LHCN-M2 (cell line): ENCODE measurements around the gene GRAMD1C. TPM values are rescaled to one million over a fixed set of nuclear protein-coding genes. Genes with fewer than 3 reads are reported as not detected.
"Not testable (repeated sequence)": the region's sequence is repeated elsewhere in the genome, so short reads cannot be mapped to it uniquely, and the experiment has no call there.

Source experiments
- DNase-seq: peaks from one replicate; pipeline ENCODE4 v3.0.0-alpha.2; 2012; ENCODE audit warnings: low read depth
- total RNA-seq: library from RNA; depleted of rRNA; stranded (reverse); fragments of >200 nt; gene quantifications from 2 replicates; pipeline ENCODE4 v1.2.3, GENCODE V29; 2014

The GRAMD1C gene
- total RNA-seq, 1 experiment from 2014 or later = 2.2 TPM

DNA sequence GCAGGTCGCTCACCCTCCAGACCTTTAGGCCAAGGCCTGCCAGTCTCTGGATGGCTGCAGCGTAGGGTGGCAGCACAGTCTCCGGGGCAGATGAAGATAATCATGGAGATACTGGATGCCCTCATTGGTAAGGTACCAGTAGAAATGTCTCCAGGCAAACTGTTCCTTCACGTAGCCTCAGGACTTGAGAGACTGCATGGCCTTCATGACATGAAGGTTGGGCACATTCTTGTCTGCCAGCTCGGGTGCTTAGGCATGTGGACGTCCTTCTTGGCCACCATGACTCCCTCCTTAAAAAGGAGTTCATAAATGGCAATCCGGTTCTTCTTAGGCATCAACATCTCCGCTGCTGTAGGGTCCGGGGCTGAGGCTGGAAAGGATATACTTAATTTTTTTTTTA lies 11.8 kb downstream of the GRAMD1C start:
- not testable (repeated sequence) for DNase-seq

DNA sequence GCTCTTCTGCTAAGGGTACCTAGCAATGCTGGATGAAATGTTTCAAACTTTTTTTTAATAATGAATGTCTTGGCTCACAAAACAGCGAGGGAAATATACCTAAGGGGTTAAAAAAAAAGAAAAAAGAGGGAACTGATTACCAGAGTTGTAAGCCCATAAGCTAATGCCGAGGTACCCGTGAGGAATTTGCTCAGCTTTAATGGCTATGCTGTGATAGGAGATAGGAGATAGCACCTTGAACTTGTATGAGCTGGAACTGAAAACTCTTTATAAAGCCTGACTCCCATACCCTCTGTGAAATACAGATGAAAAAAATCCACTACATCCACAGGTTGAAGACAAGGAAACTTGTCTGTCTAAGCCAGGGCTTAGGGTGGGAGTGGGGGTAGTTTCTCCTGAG lies 13.9 kb downstream of the GRAMD1C start:
- DNase-seq = no peak

DNA sequence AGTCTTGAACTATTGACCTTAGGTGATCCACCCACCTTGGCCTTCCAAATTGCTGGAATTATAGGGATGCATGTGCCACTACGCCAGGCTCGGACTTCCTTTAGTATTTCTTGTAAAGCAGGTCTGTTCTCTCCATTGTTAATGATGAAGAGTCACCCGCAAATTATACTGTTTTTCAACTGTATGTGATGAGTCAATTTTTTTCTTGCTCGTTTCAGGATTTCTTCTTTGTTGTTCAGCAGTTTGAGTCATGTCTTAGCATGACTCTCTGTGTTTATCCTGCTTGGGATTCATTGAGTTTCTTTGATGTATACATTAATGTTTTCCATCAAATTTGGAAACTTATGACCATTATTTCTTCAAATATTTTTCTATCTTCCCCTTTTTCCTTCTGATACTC lies 28.9 kb downstream of the GRAMD1C start:
- peak; percentile 40 for DNase-seq

DNA sequence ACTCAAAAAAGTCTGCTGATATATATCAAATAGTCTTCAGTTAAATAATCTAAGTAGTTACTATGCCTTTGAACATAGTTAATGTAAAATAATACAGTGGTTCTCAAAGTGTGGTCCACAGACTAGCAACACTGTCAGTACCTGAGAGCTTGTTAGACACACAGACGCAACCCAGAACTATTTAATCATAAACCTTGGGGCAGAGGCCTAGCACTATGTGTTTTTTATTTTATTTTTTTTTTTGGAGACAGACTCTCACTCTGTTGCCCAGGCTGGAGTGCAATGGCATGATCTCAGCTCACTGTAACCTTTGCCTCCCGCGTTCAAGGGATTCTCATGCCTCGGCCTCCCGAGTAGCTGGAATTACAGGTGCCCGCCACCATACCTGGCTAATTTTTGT lies 34.7 kb downstream of the GRAMD1C start:
- DNase-seq = no peak

DNA sequence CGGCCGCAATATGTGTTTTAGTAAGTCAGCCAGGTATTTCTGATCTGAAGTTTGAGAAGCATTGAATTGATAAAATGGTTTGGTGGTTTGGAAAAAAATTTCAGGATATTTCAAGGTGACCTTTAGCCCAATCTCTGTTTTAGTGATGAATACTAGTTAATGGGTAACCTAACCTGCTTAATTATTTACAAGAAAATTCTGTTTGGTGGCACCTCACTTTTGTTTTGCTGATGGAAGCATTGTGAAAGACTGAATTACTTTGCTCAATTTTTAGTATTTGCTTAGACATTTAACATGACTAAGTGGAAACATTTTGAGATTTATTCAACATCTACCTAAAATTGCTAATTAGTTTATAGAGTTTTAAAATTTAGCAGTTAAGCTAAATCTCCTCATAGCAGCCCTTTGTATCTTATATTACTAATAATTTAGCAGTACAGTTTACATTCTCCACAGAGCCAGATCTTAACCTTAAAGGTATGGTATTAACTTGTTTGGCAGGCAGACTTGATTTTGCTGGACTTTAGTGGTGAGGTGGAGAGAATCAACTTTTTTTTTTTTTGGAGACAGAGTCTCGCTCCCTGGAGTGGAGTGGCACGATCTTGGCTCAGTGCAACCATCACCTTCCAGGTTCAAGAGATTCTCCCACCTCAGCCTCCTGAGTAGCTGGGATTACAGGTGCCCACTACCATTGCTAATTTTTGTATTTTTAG lies 35.4 kb downstream of the GRAMD1C start:
- DNase-seq = no peak

DNA sequence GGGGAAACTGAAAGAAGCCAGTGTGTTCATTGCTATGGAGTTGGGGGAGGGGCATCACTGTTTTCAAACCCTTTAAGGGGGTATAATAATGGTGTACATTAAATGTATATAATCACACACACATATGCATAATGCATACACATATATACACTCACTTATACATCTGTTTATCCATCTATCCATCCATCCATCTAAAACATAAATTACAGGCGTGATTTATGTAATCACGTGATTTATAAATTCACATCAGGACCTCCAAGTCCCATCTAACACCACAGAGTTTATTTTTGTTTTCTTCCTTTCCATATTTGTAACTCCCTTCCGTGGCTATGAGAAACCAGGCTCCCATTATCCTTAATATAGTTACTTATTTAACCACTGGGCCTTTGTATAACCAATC lies 39.8 kb downstream of the GRAMD1C start:
- DNase-seq = no peak

DNA sequence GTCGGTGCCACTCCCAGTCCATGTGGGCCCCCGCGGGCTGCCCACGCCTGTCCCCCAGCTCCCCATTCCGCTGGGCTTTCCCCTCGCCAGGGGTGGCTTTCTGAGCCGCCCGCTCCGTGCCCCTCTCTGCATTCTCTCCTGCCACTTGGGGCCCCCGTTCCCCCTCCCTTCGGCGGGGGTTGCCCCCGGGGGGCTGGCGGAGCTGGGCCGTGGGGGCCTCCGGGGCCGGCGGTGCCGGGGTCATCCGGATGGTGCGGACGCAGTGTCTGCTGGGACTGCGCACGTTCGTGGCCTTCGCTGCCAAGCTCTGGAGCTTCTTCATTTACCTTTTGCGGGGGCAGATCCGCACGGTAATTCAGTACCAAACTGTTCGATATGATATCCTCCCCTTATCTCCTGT lies 46.5 kb downstream of the GRAMD1C start:
- no peak for DNase-seq

DNA sequence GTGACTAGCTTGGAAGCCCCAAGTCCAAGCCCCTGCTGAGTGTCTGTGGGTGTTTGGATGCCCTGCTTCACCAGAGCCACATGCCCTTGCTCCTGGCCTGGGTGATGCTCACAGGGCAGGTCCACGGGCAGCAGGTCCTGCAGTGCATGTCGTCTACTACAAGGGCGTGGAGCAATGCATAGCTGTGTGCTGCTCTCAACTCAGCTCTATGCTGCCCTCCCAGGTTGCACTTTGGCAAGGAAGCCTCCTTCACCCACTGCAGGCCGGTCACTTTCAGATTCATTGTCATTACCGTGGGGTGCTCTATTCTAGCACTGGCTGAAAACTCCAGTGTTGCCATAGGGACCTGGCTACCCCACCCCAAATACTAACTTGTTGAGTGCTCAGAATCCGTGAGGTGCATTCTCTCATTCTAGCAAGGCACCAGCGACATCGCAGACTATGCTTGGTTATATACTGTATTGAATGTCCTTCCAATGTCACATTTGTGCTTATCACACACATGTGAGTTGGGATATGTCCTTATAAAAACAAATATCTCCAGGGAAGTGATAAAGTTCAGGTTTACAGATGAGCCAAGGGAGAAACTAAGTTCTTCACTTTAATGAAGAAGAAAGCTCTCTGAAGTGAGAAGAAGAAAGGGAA lies 51.8 kb downstream of the GRAMD1C start:
- DNase-seq = no peak

DNA sequence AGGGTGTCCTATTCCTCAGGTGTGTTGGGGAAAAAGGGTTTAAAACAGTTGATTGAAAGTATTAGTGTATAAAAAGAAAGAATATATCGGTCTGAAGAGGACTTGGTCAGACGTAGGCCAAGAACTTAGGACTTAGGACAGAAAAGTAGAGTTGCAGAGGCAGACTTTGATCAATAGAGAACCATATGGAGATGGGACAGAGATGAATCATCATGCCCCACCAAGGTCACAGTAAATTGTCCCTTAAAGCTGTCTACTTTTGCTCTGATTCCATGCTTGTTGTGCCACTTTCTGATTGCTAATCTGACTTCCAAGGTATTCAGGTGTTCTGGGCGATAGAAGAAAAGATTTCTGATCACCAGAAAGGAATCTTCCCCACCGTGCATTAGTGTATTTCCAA lies 56.3 kb downstream of the GRAMD1C start:
- DNase-seq = no peak

DNA sequence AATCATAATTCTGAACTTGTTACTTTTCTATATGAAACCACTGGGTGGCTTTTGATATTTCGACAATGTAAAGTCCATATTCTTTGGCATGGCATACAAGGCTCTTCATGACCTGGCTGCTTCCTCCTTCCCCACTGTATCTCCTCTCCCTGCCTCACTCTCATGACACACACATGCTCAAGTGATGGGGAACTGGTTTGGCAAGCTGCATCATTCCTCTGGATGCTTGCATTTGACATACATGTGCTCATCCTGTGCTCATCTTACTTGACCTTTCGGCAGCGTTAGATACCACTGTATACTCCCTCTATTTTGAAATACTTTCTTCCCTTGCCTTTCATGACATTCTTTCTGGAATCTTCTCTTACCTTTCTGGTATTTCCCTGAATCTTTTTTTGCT lies 57.4 kb downstream of the GRAMD1C start:
- DNase-seq = no peak

DNA sequence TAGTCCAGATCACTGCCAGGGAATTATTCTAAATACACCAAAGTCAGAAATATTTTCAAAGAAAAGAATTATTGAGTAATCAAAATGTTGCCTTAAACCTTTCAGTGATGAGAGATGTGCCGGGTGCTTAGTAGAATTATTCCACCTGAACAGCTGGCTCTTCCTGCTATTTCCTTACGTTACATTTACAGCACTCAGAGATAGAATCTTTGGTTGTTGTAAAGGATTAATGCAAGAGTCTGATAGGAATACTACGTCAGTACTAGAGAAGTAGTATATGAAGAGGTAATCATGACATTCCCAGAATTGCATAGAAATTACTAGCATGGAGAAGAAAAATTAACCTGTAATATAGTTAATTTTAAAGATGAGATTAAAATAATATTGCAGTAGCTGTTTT lies 58.3 kb downstream of the GRAMD1C start:
- no peak for DNase-seq

DNA sequence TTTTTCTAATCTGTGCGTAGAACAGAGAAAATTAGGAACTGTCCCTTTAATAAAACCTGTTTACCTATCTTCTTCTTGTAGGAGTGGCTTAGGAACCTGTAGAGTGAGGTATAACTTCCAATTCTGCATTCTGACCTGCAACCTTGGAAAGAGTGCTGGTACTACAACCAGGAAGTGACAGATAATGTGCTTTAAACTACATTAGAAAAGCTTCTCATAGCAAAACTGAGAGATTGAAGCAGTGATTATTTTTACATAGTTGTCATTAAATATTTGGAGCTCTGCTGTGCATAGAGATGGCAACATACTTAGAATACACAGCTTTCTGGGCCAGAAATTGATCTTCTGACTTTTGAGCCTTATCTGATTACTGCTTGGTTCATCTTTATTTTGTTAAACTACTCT lies 58.8 kb downstream of the GRAMD1C start:
- DNase-seq = no peak

DNA sequence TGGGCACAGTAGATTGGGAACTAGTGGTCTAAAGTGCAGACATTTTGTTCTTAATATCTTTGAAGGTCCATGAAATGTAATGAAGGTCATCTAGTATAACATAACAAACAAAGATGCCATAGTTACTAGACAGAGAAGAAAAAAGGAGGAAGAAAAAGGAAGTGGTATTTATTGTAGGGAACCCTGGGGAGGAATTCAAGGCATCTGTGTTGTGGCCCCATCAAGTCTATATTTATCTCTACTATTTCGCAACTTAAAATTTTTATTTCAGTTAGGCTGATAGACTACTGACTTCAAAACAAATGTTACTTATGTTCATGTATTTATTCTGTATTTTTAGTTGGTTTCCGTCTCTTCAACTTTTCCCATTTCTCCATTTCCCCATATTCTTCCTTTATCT lies 60.3 kb downstream of the GRAMD1C start:
- DNase-seq = peak; percentile 44

DNA sequence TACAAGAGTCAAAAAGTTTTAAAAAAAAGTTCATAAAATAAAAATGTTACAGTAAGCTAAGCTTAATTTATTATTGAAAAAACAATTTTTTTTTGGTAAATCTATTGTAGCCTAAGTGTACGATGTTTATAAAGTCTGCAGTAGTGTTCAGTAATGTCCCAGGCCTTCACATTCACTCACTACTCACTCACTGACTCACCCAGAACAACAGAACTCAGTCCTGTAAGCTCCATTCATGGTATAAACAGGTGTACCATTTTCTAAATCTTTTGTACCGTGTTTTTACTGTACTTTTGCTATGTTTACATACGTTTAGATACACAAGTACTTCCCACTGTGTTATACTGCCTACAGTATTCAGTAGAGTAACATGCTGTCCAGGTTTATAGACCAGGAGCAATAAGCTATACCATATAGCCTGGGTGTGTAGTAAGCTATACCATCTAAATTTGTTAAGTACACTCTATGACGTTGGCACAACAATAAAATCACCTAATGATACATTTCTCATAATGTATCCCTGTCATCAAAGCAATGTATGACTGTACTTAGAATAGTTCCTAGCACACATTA lies 68.1 kb downstream of the GRAMD1C start:
- DNase-seq = no peak

DNA sequence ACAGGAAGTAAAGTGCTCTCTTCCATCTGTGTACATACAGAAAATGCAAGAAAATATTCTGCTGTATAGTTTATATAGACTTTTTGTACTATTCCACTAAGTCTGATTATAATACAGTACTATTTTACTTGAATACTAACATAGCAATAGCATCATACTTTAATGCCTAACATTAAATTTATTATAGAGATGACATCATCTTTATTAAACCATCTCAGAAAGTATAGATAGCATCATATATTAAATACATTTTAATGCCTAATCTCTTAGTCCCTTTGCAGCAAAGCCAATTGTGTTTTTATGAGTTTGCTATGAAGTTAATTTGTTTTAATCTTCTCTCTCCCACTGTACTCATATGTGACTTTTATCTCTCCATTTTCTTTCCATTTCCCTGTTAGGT lies 69.5 kb downstream of the GRAMD1C start:
- no peak for DNase-seq

DNA sequence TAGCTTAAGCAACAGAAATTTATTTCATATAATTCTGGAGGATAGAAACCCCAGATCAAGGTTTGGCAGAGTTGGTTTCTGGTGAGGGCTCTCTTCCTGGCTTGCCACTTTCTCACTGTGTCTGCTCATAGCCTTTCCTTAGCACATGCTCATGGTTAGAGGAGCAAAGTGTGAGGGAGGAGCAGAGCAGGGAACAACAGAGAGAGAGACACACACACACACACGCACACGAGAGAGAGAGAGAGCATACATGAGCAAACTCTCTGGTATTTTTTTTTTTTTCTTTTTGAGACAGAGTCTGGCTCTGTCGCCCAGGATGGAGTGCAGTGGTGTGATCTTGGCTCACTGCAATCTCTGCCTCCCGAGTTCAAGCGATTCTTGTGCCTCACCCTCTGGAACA lies 72.4 kb downstream of the GRAMD1C start:
- no peak for DNase-seq

DNA sequence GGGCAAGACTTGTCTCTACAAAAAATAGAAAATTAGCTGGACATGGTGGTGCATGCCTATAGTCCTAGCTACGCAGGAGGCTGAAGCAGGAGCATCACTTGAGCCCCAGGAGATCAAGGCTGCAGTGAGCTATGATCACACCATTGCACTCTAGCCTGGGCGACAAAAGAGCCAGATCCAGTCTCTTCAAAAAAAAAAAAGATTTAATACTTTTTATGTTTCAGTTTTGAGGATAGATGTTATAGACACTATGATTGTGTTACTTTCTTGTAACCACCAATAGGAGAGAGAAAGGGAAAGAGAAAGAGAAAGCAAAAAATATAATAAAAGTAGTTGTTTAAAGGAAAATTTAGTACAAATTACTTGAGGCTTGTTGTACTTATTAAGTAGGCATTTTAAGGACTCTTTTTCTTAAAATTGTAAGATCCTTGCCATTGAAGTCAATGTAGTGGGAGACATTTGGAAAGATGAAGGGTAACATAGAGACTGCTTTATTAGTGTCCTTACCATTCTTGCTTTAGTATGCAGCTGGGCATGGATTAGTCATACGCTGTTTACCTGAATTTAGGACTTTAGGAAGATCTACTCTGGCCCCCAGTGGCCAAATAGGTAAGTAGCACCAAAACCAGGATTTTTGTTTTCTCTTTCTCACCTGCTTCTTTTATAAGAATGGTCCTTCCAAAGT lies 74.1 kb downstream of the GRAMD1C start:
- peak; percentile 54 for DNase-seq

DNA sequence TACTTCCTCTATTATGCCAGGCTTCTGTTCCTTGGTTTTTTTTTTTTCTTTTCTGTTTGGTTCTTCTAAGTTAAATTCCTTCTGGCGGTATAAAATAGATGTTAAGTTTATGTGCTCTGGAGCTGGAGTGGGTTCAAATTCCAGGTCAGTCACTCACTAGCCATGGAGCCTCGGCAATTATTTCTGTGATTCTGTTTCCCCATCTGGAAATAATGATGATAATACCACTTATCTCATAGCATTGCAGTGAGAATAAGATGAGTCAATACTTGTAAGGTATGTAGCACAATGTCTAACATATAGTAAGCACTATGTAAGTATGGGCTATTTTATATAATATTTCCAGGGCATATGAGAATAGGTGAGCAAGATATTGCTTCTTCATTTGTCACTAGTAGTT lies 76.1 kb downstream of the GRAMD1C start:
- no peak for DNase-seq

DNA sequence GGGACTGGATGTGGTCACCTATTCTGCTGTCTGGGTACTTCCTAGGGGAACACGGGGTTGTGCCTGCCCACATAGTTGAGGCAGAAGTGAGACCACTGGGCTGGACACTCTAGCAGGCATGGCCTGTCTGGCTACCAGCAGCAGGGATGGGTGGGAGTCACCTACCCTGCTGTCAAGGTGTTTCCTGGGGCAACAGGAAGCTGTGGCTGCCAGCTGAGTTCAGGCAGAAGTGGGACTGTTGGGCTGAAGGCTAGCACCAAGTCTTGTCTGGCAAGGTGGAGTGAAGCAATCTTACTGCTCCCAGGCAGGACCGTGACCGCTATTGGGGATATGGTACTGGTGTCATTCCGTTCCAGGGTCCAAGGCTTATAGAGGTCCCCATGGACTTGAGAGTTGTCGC lies 89.0 kb downstream of the GRAMD1C start:
- DNase-seq = no peak

DNA sequence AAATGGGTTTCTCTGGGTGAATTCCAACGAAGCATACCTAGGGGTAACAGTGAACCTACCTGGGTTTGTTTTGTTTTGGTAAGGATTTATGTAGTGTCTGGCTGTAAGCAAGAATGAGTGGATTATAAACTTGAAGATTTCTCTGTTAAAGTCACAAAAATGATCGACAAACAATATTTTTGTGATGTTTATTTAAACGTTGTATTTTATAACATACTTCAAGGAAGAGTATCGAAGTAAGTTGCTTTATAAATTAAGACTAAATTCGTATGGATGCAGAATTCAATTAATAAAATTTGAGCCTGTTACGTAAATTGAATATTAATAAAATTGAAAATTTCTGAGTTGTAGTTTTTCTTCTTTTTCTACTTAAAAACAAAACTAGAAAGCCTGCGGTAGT lies 108.2 kb downstream of the GRAMD1C start:
- DNase-seq = no peak

DNA sequence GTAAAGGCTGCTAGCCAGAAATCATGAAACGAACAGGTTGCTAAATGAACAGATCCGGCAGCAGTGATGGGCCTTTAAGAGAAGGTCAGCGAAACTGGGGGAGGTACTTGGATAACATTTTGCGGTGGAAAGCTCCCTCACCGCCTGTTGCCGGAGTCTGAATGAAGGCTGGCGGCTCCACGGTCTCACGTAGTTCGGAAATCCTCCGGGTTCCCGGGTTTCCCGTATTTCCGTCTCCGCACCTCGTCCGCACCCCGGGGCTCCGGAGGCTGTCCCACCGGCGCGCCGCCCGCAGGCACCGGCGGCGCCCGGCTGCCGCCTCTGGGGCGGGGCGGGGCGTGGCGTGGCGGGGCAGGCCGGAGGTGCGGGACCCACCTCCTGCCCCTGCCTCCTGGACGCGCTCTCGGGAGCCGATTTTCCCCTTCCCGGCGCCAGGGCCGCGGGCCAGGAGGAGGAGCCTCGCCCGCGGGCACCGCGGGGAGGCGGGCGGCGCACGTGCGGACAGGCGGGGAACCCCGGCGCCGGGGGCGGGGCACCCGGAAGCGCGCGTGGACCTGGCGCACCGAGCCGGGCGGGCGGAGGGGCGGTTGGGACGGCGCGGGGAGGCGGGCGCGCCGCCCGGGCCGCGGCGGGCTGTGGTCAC lies 108.9 kb downstream of the GRAMD1C start, which contains the start of gene ZDHHC23:
Gene ZDHHC23, plus strand, starts transcription at position 642 of the 643 bp plus-strand sequence. CDS start 790 bp downstream, outside the sequence.
- peak; percentile 30 for DNase-seq
